Activated CD4-positive, alpha-beta T cell treated with anti-CD3 and anti-CD28 coated beads for 36 hours (primary cell): ENCODE results near the gene ABCD1. TPM values are rescaled to one million over a fixed set of nuclear protein-coding genes. Genes with fewer than 3 reads are reported as not detected.
"Not testable (repeated sequence)": the region's sequence is repeated elsewhere in the genome, so short reads cannot be mapped to it uniquely, and the experiment has no call there.

Experiments
- ATAC-seq: fragments of 200-7000 bp; cut with Tn5 transposase; one replicate; pipeline ENCODE4 v1.10.0; 2021; ENCODE audit warnings: mild to moderate bottlenecking, moderate library complexity
- CTCF ChIA-PET: fragments of 350-600 bp; sonication (Branson Sonifier 250); formaldehyde crosslinking; loops from one replicate; lab custom pipeline; 2021; ENCODE audit warnings: antibody characterized with exemption; lab: Charles Lee
- POLR2A ChIA-PET: fragments of 350-600 bp; sonication (Branson Sonifier 250); formaldehyde crosslinking; loops from one replicate; lab custom pipeline; 2021; ENCODE audit warnings: antibody characterized with exemption, inconsistent platforms; lab: Charles Lee
- DNase-seq: peaks from one replicate; pipeline ENCODE4 v3.0.0-alpha.2; 2020
- H3K27ac Mint-ChIP-seq: one replicate; pipeline ENCODE4 v1.8.0; 2021; ENCODE audit warnings: mixed read lengths
- H3K27me3 Mint-ChIP-seq: one replicate; pipeline ENCODE4 v1.8.0; 2021; ENCODE audit warnings: mixed read lengths
- H3K36me3 Mint-ChIP-seq: one replicate; pipeline ENCODE4 v1.8.0; 2021; ENCODE audit warnings: low read depth, mixed read lengths
- H3K4me1 Mint-ChIP-seq: one replicate; pipeline ENCODE4 v1.8.0; 2021; ENCODE audit warnings: mixed read lengths
- H3K4me3 Mint-ChIP-seq: one replicate; pipeline ENCODE4 v1.8.0; 2021; ENCODE audit warnings: mild to moderate bottlenecking, moderate library complexity, mixed read lengths
- H3K9me3 Mint-ChIP-seq: one replicate; pipeline ENCODE4 v1.8.0; 2021; ENCODE audit warnings: low read depth, mixed read lengths
- intact Hi-C, 2 experiments: fragments of 100-400 bp; cut with DNase I in 1 of 2; cut with micrococcal nuclease in 1 of 2; formaldehyde crosslinking; loops; one replicate each; pipeline versions ENCODE4 v1.14.2 to v1.15.1; 2022 to 2024; cut with DNase I, micrococcal nuclease
- total RNA-seq, 2 experiments: library from RNA; stranded (reverse); gene quantifications; one replicate each; pipeline ENCODE4 v1.2.3, GENCODE V29; 2021

The ABCD1 gene
- total RNA-seq, 2 experiments from 2014 or later = 4.5 to 4.8 TPM

- no peaks in the 10 kb centered on the region for H3K9me3 Mint-ChIP-seq
- H3K27ac Mint-ChIP-seq = no peak overlapping the region
- no peak for ATAC-seq
- H3K27me3 Mint-ChIP-seq = peaks cover 6% of the 10 kb centered on the region
- H3K36me3 Mint-ChIP-seq = no peaks in the 10 kb centered on the region
- DNase-seq = no peak
- H3K4me3 Mint-ChIP-seq = no peak overlapping the region
- CTCF ChIA-PET = no interaction called here
- POLR2A ChIA-PET = no interaction called here
- intact Hi-C loops = no loop called here
- H3K4me1 Mint-ChIP-seq = no peaks in the 10 kb centered on the region
These were observed 35.6 kb upstream of the ABCD1 start for GRCh38 chrX:153688911-153689590.

GRCh38 chrX:153689654-153690465 lies 34.8 kb upstream of the ABCD1 start:
- CTCF ChIA-PET = no interaction called here
- no peaks in the 10 kb centered on the region for H3K36me3 Mint-ChIP-seq
- no peaks in the 10 kb centered on the region for H3K4me1 Mint-ChIP-seq
- POLR2A ChIA-PET = no interaction called here
- ATAC-seq (no peak), DNase-seq (no peak)
- no peak overlapping the region for H3K4me3 Mint-ChIP-seq
- no peaks in the 10 kb centered on the region for H3K9me3 Mint-ChIP-seq
- H3K27ac Mint-ChIP-seq = no peak overlapping the region
- peaks cover 6% of the 10 kb centered on the region for H3K27me3 Mint-ChIP-seq
- intact Hi-C loops = no loop called here

- Mint-ChIP-seq H3K9me3 (no peaks in the 10 kb centered on the region), H3K36me3 (no peaks in the 10 kb centered on the region), H3K4me3 (no peak overlapping the region), H3K4me1 (no peaks in the 10 kb centered on the region), H3K27me3 (peaks cover 6% of the 10 kb centered on the region), H3K27ac (no peak overlapping the region)
- ATAC-seq (no peak), DNase-seq (no peak)
- CTCF ChIA-PET = no interaction called here
- intact Hi-C loops = no loop called here
- POLR2A ChIA-PET = no interaction called here
These were observed 34.2 kb upstream of the ABCD1 start for GRCh38 chrX:153690466-153690865.

GRCh38 chrX:153691032-153691827 lies 33.4 kb upstream of the ABCD1 start:
- ATAC-seq, intact Hi-C loops, H3K36me3 Mint-ChIP-seq, H3K27me3 Mint-ChIP-seq, POLR2A ChIA-PET, H3K9me3 Mint-ChIP-seq, H3K4me3 Mint-ChIP-seq, H3K27ac Mint-ChIP-seq, H3K4me1 Mint-ChIP-seq, DNase-seq: not testable (repeated sequence)
- CTCF ChIA-PET = interaction anchor here (0.6 kb wide), 1 partner anchor 280 kb away, joined by 5 read pairs; the partner anchor contains the start of gene HCFC1

- intact Hi-C loops = no loop called here
- no peak for DNase-seq
- CTCF ChIA-PET = interaction anchor here (0.6 kb wide), 1 partner anchor 279 kb away, joined by 5 read pairs; the partner anchor contains the start of gene HCFC1
- Mint-ChIP-seq H3K27ac (no peak overlapping the region), H3K4me3 (no peak overlapping the region), H3K36me3 (peaks cover 2% of the 10 kb centered on the region), H3K4me1 (no peaks in the 10 kb centered on the region), H3K9me3 (no peaks in the 10 kb centered on the region), H3K27me3 (no peaks in the 10 kb centered on the region)
- POLR2A ChIA-PET = no interaction called here
- ATAC-seq = no peak
These were observed 32.7 kb upstream of the ABCD1 start for GRCh38 chrX:153692003-153692402.

- Mint-ChIP-seq H3K27ac (no peak overlapping the region), H3K4me3 (no peak overlapping the region), H3K9me3 (no peaks in the 10 kb centered on the region), H3K36me3 (peaks cover 7% of the 10 kb centered on the region), H3K4me1 (no peaks in the 10 kb centered on the region), H3K27me3 (no peaks in the 10 kb centered on the region)
- ChIA-PET CTCF (no interaction called here), POLR2A (no interaction called here)
- intact Hi-C loops = no loop called here
- ATAC-seq = no peak
- no peak for DNase-seq
These were observed 32.0 kb upstream of the ABCD1 start for GRCh38 chrX:153692611-153693156.

- no peak overlapping the region for H3K4me3 Mint-ChIP-seq
- POLR2A ChIA-PET = no interaction called here
- CTCF ChIA-PET = no interaction called here
- no peak overlapping the region for H3K27ac Mint-ChIP-seq
- ATAC-seq (no peak), DNase-seq (no peak)
- no peaks in the 10 kb centered on the region for H3K27me3 Mint-ChIP-seq
- H3K4me1 Mint-ChIP-seq = no peaks in the 10 kb centered on the region
- intact Hi-C loops = no loop called here
- no peaks in the 10 kb centered on the region for H3K9me3 Mint-ChIP-seq
- peaks cover 7% of the 10 kb centered on the region for H3K36me3 Mint-ChIP-seq
These were observed 31.2 kb upstream of the ABCD1 start for GRCh38 chrX:153693216-153694086.

GRCh38 chrX:153694256-153694655 lies 30.4 kb upstream of the ABCD1 start:
- CTCF ChIA-PET, ATAC-seq, H3K9me3 Mint-ChIP-seq, DNase-seq, H3K27ac Mint-ChIP-seq, POLR2A ChIA-PET, H3K36me3 Mint-ChIP-seq, intact Hi-C loops, H3K27me3 Mint-ChIP-seq, H3K4me3 Mint-ChIP-seq, H3K4me1 Mint-ChIP-seq: not testable (repeated sequence)

- H3K4me1 Mint-ChIP-seq = no peaks in the 10 kb centered on the region
- H3K27me3 Mint-ChIP-seq = no peaks in the 10 kb centered on the region
- intact Hi-C loops = no loop called here
- POLR2A ChIA-PET = no interaction called here
- no peak overlapping the region for H3K27ac Mint-ChIP-seq
- no peak for DNase-seq
- H3K9me3 Mint-ChIP-seq = no peaks in the 10 kb centered on the region
- no peak for ATAC-seq
- no peak overlapping the region for H3K4me3 Mint-ChIP-seq
- H3K36me3 Mint-ChIP-seq = peaks cover 7% of the 10 kb centered on the region
- CTCF ChIA-PET = no interaction called here
These were observed 29.9 kb upstream of the ABCD1 start for GRCh38 chrX:153694687-153695270.

- ChIA-PET CTCF (no interaction called here), POLR2A (no interaction called here)
- no peak overlapping the region for H3K27ac Mint-ChIP-seq
- H3K4me3 Mint-ChIP-seq = no peak overlapping the region
- peaks cover 11% of the 10 kb centered on the region for H3K36me3 Mint-ChIP-seq
- H3K9me3 Mint-ChIP-seq = no peaks in the 10 kb centered on the region
- ATAC-seq (no peak), DNase-seq (no peak)
- H3K4me1 Mint-ChIP-seq = no peaks in the 10 kb centered on the region
- intact Hi-C loops = no loop called here
- no peaks in the 10 kb centered on the region for H3K27me3 Mint-ChIP-seq
These were observed 28.6 kb upstream of the ABCD1 start for GRCh38 chrX:153696100-153696499.
